ENCODE data around the gene ABCD4.

ABCD4 gene

DNA sequence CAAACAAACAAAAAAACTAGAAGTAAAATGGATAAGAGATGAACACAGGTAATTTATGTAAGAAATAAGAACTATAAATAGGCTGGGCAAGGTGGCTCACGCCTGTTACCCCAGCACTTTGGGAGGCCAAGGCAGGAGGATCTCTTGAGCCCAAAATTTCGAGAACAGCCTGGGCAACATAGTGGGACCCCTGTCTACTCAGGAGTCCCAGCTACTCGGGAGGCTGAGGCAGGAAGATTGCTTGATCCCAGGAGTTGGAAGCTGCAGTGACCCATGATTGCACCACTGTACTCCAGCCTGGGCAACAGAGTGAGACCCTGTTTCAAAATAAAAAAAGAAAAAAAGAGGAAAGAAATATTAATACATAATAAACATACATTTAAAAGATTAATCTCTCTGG lies 22.7 kb upstream of the ABCD4 start:
- H3K27ac ChIP-seq (ENCODE audit: extremely low read depth, low read depth, low read length), result no peak overlapping the region
- no peaks in the 10 kb centered on the region for H3K9me3 ChIP-seq (ENCODE audit: control insufficient read depth, insufficient read depth, low read depth, low read length)
- TF ChIP-seq SETDB1 (IDR thresholded peaks at IDR 0.05; ENCODE audit: insufficient read length, low read length) (no peak), ZSCAN23 (tag by site-specific recombination; IDR thresholded peaks at IDR 0.05) (no peak), ZNF404 (tag by site-specific recombination; IDR thresholded peaks at IDR 0.05) (no peak), ZNF670 (tag by site-specific recombination; IDR thresholded peaks at IDR 0.05; ENCODE audit: low read depth) (no peak), ZNF391 (tag by site-specific recombination; IDR thresholded peaks at IDR 0.05; ENCODE audit: borderline replicate concordance, low read depth) (no peak), ZNF121 (tag by site-specific recombination; IDR thresholded peaks at IDR 0.05) (peak; percentile 76)
- TF ChIP-seq, protein P1, sequence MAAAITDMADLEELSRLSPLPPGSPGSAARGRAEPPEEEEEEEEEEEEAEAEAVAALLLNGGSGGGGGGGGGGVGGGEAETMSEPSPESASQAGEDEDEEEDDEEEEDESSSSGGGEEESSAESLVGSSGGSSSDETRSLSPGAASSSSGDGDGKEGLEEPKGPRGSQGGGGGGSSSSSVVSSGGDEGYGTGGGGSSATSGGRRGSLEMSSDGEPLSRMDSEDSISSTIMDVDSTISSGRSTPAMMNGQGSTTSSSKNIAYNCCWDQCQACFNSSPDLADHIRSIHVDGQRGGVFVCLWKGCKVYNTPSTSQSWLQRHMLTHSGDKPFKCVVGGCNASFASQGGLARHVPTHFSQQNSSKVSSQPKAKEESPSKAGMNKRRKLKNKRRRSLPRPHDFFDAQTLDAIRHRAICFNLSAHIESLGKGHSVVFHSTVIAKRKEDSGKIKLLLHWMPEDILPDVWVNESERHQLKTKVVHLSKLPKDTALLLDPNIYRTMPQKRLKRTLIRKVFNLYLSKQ (tag by site-specific recombination; IDR thresholded peaks at IDR 0.05; ENCODE audit: borderline replicate concordance), result no peak
- ChIA-PET CTCF (interaction anchor here (0.7 to 1.8 kb wide), 10 partner anchors 13 to 1648 kb away, joined by 3 to 9 read pairs (median 4); partner anchors contain the start of gene SYNDIG1L), POLR2A (no interaction called here)
- H3K4me1 ChIP-seq (ENCODE audit: control insufficient read depth, insufficient read depth, low read length), result peaks cover 6% of the 10 kb centered on the region; the same call in 1 of the 2 replicates
- H3K36me3 ChIP-seq (ENCODE audit: control insufficient read depth in 2 of 2, insufficient read depth in 1 of 2, low read length in 2 of 2), result no peaks in the 10 kb centered on the region
- no peak overlapping the region for H3K4me3 ChIP-seq (ENCODE audit: low read depth, low read length)

DNA sequence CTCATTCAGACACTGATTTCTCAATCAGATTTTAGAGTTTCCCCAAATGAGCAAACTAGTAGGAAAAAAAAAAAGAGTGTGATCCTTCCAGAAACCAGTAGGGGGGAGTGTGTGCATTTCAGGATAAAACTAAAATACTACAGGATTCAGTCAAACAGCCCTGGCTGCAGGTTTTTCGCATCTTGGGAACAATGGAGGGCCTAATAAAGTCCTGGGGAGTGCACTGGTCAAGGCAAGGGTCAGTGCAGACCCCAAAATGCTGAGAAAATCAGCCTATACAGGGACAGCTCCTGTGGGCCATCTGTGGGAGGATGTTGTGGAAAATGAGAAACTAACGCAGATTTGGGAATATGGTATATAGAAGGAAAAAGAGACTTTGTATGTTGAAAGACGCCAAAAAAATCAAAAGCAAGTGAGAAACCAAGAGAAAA lies 22.2 kb upstream of the ABCD4 start:
- Histone ChIP-seq H3K27ac (ENCODE audit: extremely low read depth, low read depth, low read length) (no peak overlapping the region), H3K4me3 (ENCODE audit: low read depth, low read length) (no peak overlapping the region), H3K4me1 (ENCODE audit: control insufficient read depth, insufficient read depth, low read length) (peaks cover 6% of the 10 kb centered on the region; the same call in 1 of the 2 replicates), H3K36me3 (ENCODE audit: control insufficient read depth in 2 of 2, insufficient read depth in 1 of 2, low read length in 2 of 2) (no peaks in the 10 kb centered on the region), H3K9me3 (ENCODE audit: control insufficient read depth, insufficient read depth, low read depth, low read length) (no peaks in the 10 kb centered on the region)
- ChIA-PET CTCF (interaction anchor here (0.7 to 1.8 kb wide), 11 partner anchors 12 to 155 kb away, joined by 3 to 9 read pairs (median 4); partner anchors contain the start of gene SYNDIG1L), POLR2A (no interaction called here)
- TF ChIP-seq ZNF837 (tag by site-specific recombination; IDR thresholded peaks at IDR 0.05) (no peak), ZFP69B (tag by site-specific recombination; IDR thresholded peaks at IDR 0.05) (no peak), ZNF654 (tag by site-specific recombination; IDR thresholded peaks at IDR 0.05; ENCODE audit: low read depth) (peak; percentile 61)

DNA sequence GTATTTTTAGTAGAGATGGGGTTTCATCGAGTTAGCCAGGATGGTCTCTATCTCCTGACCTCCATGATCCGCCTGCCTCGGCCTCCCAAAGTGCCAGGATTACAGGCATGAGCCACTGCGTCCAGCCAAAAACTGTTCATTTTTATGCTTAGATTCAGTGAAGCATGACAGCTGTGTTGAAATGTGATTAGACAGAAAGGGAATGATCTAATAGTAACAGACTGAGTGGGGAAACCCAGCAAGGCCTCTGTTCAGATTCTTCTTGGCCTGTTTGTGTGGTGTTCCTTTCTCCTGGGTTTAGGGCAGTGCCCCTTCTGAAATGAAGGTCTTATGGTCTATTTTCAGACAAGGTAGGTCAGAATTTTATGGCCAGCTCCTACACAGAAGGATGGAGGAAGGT lies 11.8 kb upstream of the ABCD4 start:
- H3K27ac ChIP-seq (ENCODE audit: extremely low read depth, low read depth, low read length), result no peak overlapping the region
- POLR2A ChIA-PET, result interaction anchor here (1.0 kb wide), 1 partner anchor 9 kb away, joined by 3 read pairs; no protein-coding TSS in a partner anchor

More for the DNA sequence above, 11.8 kb upstream of the ABCD4 start:
- no peaks in the 10 kb centered on the region for H3K4me1 ChIP-seq (ENCODE audit: control insufficient read depth, insufficient read depth, low read length)
- CTCF ChIA-PET, result interaction anchor here (1.0 kb wide), 1 partner anchor 8 kb away, joined by 3 read pairs; no protein-coding TSS in a partner anchor
- no peak overlapping the region for H3K4me3 ChIP-seq (ENCODE audit: low read depth, low read length)
- H3K36me3 ChIP-seq (ENCODE audit: control insufficient read depth in 2 of 2, insufficient read depth in 1 of 2, low read length in 2 of 2), result no peaks in the 10 kb centered on the region
- H3K9me3 ChIP-seq (ENCODE audit: control insufficient read depth, insufficient read depth, low read depth, low read length), result no peaks in the 10 kb centered on the region
- TF ChIP-seq, protein P2, sequence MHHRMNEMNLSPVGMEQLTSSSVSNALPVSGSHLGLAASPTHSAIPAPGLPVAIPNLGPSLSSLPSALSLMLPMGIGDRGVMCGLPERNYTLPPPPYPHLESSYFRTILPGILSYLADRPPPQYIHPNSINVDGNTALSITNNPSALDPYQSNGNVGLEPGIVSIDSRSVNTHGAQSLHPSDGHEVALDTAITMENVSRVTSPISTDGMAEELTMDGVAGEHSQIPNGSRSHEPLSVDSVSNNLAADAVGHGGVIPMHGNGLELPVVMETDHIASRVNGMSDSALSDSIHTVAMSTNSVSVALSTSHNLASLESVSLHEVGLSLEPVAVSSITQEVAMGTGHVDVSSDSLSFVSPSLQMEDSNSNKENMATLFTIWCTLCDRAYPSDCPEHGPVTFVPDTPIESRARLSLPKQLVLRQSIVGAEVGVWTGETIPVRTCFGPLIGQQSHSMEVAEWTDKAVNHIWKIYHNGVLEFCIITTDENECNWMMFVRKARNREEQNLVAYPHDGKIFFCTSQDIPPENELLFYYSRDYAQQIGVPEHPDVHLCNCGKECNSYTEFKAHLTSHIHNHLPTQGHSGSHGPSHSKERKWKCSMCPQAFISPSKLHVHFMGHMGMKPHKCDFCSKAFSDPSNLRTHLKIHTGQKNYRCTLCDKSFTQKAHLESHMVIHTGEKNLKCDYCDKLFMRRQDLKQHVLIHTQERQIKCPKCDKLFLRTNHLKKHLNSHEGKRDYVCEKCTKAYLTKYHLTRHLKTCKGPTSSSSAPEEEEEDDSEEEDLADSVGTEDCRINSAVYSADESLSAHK (tag by site-specific recombination; IDR thresholded peaks at IDR 0.05), result no peak
- TF ChIP-seq SETDB1 (IDR thresholded peaks at IDR 0.05; ENCODE audit: insufficient read length, low read length), result no peak
- TF ChIP-seq ZBTB20 (tag by site-specific recombination; IDR thresholded peaks at IDR 0.05), result no peak
- no peak for TF ChIP-seq HOXA7 (CRISPR knock-in tag; IDR thresholded peaks at IDR 0.05; ENCODE audit: borderline replicate concordance)
- TF ChIP-seq MEIS1 (CRISPR knock-in tag; IDR thresholded peaks at IDR 0.05; ENCODE audit: borderline replicate concordance), result no peak
- TF ChIP-seq, protein P3, sequence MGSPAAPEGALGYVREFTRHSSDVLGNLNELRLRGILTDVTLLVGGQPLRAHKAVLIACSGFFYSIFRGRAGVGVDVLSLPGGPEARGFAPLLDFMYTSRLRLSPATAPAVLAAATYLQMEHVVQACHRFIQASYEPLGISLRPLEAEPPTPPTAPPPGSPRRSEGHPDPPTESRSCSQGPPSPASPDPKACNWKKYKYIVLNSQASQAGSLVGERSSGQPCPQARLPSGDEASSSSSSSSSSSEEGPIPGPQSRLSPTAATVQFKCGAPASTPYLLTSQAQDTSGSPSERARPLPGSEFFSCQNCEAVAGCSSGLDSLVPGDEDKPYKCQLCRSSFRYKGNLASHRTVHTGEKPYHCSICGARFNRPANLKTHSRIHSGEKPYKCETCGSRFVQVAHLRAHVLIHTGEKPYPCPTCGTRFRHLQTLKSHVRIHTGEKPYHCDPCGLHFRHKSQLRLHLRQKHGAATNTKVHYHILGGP (tag by site-specific recombination; IDR thresholded peaks at IDR 0.05), result no peak
- no peak for TF ChIP-seq ZFP37 (tag by site-specific recombination; IDR thresholded peaks at IDR 0.05)
- no peak for TF ChIP-seq KLF9 (tag by site-specific recombination; IDR thresholded peaks at IDR 0.05; ENCODE audit: low read depth)
- TF ChIP-seq ZNF670 (tag by site-specific recombination; IDR thresholded peaks at IDR 0.05; ENCODE audit: low read depth), result no peak
- TF ChIP-seq, protein P4, sequence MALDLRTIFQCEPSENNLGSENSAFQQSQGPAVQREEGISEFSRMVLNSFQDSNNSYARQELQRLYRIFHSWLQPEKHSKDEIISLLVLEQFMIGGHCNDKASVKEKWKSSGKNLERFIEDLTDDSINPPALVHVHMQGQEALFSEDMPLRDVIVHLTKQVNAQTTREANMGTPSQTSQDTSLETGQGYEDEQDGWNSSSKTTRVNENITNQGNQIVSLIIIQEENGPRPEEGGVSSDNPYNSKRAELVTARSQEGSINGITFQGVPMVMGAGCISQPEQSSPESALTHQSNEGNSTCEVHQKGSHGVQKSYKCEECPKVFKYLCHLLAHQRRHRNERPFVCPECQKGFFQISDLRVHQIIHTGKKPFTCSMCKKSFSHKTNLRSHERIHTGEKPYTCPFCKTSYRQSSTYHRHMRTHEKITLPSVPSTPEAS (tag by site-specific recombination; IDR thresholded peaks at IDR 0.05), result no peak

Data from HEK293 (cell line).